HepG2 (cell line): ENCODE data around the gene MDFI. TPM values are rescaled to one million over a fixed set of nuclear protein-coding genes. Genes with fewer than 3 reads are reported as not detected.

Experiments used
- ADNP ChIP-seq: sonication (generic); formaldehyde crosslinking; IDR thresholded peaks from 2 replicates; pipeline ENCODE4 v1.4.0; 2020; ENCODE audit warnings: missing genetic modification reagents
- CHD4 ChIP-seq: fragments of 200-600 bp; sonication (generic); IDR thresholded peaks from 2 replicates; pipeline ENCODE4 v1.7.0; 2017; ENCODE audit warnings: mild to moderate bottlenecking, low read length, borderline replicate concordance
- E2F2 ChIP-seq: sonication (generic); formaldehyde crosslinking; IDR thresholded peaks from 2 replicates; pipeline ENCODE4 v1.4.0; 2020; ENCODE audit warnings: missing genetic modification reagents, borderline replicate concordance
- GATAD1 ChIP-seq: IDR thresholded peaks from 2 replicates; pipeline ENCODE4 v1.6.1; 2016; ENCODE audit warnings: missing genetic modification reagents, missing compliant biosample characterization
- HDAC1 ChIP-seq: sonication (generic); formaldehyde crosslinking; IDR thresholded peaks from 2 replicates; pipeline ENCODE4 v1.5.1; 2020; ENCODE audit warnings: mild to moderate bottlenecking, missing genetic modification reagents
- KDM1A ChIP-seq: IDR thresholded peaks from 2 replicates; pipeline ENCODE4 v1.6.1; 2016; ENCODE audit warnings: missing compliant biosample characterization
- RNF219 ChIP-seq: sonication (generic); formaldehyde crosslinking; IDR thresholded peaks from 2 replicates; pipeline ENCODE4 v1.5.0; 2020; ENCODE audit warnings: mild to moderate bottlenecking, missing genetic modification reagents
- TBX2 ChIP-seq: sonication (generic); formaldehyde crosslinking; IDR thresholded peaks from 2 replicates; pipeline ENCODE4 v1.5.0; 2020; ENCODE audit warnings: missing genetic modification reagents, mild to moderate bottlenecking, borderline replicate concordance
- THRA ChIP-seq: sonication (generic); formaldehyde crosslinking; IDR thresholded peaks from 2 replicates; pipeline ENCODE4 v1.4.0; 2020; ENCODE audit warnings: missing genetic modification reagents, borderline replicate concordance
- THYN1 ChIP-seq: sonication (generic); formaldehyde crosslinking; IDR thresholded peaks from 2 replicates; pipeline ENCODE4 v1.8.1; 2023; ENCODE audit warnings: low read depth, mild to moderate bottlenecking, moderate library complexity, missing genetic modification reagents, borderline replicate concordance
- ZBED4 ChIP-seq: sonication (generic); formaldehyde crosslinking; IDR thresholded peaks from 2 replicates; pipeline ENCODE4 v1.4.0; 2020; ENCODE audit warnings: missing genetic modification reagents, borderline replicate concordance
- ZNF121 ChIP-seq: sonication (generic); formaldehyde crosslinking; IDR thresholded peaks from 2 replicates; pipeline ENCODE4 v1.5.0; 2020; ENCODE audit warnings: mild to moderate bottlenecking, missing genetic modification reagents
- ZNF609 ChIP-seq: sonication (generic); formaldehyde crosslinking; IDR thresholded peaks from 2 replicates; pipeline ENCODE4 v1.4.0; 2020; ENCODE audit warnings: mild to moderate bottlenecking, missing genetic modification reagents, borderline replicate concordance
- polyA plus RNA-seq, 8 experiments: library from polyadenylated mRNA; depleted of rRNA in 3 of 8; stranded (reverse) in 7 of 8; unstranded in 1 of 8; fragments of >200 nt; fragmentation: Illumina TruSeq in 4 of 8; extraction: Trizol in 4 of 8; gene quantifications; 2 replicates each; pipeline versions ENCODE4 v1.2.1 to v1.2.3, GENCODE V29; 2011 to 2016; ENCODE audit warnings: low read depth in 4 of 8, missing spikeins in 1 of 8, mixed read lengths in 1 of 8; ENCODE audit not compliant: insufficient read depth in 1 of 8
- total RNA-seq, 5 experiments: library from RNA; depleted of rRNA; stranded (reverse); fragments of >200 nt; fragmentation: Illumina TruSeq; extraction: Trizol; gene quantifications; 2 replicates each; pipeline ENCODE4 v1.2.3, GENCODE V29; 2016; ENCODE audit warnings: low read depth in 1 of 5

Gene MDFI
- total and polyA plus RNA-seq, 2 of the 13 experiments (the other 11 are each of a cell fraction or from before 2014, with no cell fraction given): 0.28 TPM; not detected in 1

GRCh38 chr6:41602864-41603608, 35.2 kb upstream of the MDFI start (continued):
- TF ChIP-seq ZBED4 (CRISPR knock-in tag): 0 out of 2 replicates have a peak, but pooled peaks have one; percentile 40
- no peak for TF ChIP-seq THYN1
- TF ChIP-seq GATAD1 (CRISPR knock-in tag): peak; percentile 59
- peak; percentile 19; the same call in 1 of the 2 replicates for TF ChIP-seq TBX2 (CRISPR knock-in tag)
- peak; percentile 97; the same call in 1 of the 2 replicates for TF ChIP-seq CHD4
- TF ChIP-seq HDAC1 (CRISPR knock-in tag): 0 out of 2 replicates have a peak, but pooled peaks have one; percentile 23
- peak; percentile 54; the same call in 1 of the 2 replicates for TF ChIP-seq RNF219
- TF ChIP-seq THRA: peak; percentile 55
- TF ChIP-seq ZNF121 (CRISPR knock-in tag): peak; percentile 55; the same call in 1 of the 2 replicates
- TF ChIP-seq E2F2 (CRISPR knock-in tag): no peak
- 0 out of 2 replicates have a peak, but pooled peaks have one; percentile 19 for TF ChIP-seq ADNP (CRISPR knock-in tag)
- peak; percentile 22; the same call in 1 of the 2 replicates for TF ChIP-seq ZNF609 (CRISPR knock-in tag)
- no peak for TF ChIP-seq KDM1A
